ENCODE results near the gene ETFDH.
"Not testable (repeated sequence)": the region's sequence is repeated elsewhere in the genome, so short reads cannot be mapped to it uniquely, and the experiment has no call there.

ETFDH gene

GRCh38 chr4:158671915-158672806, at the start of gene ETFDH:
ETFDH (plus strand) TSS chr4:158672296; CDS start chr4:158672457, 161 bp downstream.
- DNase-seq = peak; percentile 99

GRCh38 chr4:158624889-158625478, 47.1 kb upstream of the ETFDH start:
- peak; percentile 32 for DNase-seq

GRCh38 chr4:158625544-158625943, 46.6 kb upstream of the ETFDH start:
- no peak for DNase-seq

- DNase-seq = no peak
Measured at GRCh38 chr4:158630893-158631292, 41.2 kb upstream of the ETFDH start.

- no peak for DNase-seq
Measured at GRCh38 chr4:158636619-158637018, 35.5 kb upstream of the ETFDH start.

GRCh38 chr4:158644356-158644755, 27.7 kb upstream of the ETFDH start:
- DNase-seq = no peak

GRCh38 chr4:158644760-158645159, 27.3 kb upstream of the ETFDH start:
- no peak for DNase-seq

- no peak for DNase-seq
Measured at GRCh38 chr4:158649111-158649680, 22.9 kb upstream of the ETFDH start.

- DNase-seq = peak; percentile 5
Measured at GRCh38 chr4:158652920-158653319, 19.2 kb upstream of the ETFDH start.

GRCh38 chr4:158656439-158656838, 15.7 kb upstream of the ETFDH start:
- DNase-seq = no peak

GRCh38 chr4:158657291-158657690, 14.8 kb upstream of the ETFDH start:
- DNase-seq = no peak

- not testable (repeated sequence) for DNase-seq
Measured at GRCh38 chr4:158663255-158663654, 8.8 kb upstream of the ETFDH start.

- DNase-seq = not testable (repeated sequence)
Measured at GRCh38 chr4:158663707-158664625, 8.1 kb upstream of the ETFDH start.

GRCh38 chr4:158664806-158665205, 7.3 kb upstream of the ETFDH start:
- DNase-seq = no peak

- DNase-seq = no peak
Measured at GRCh38 chr4:158666892-158667291, 5.2 kb upstream of the ETFDH start.

- DNase-seq = peak; percentile 39
Measured at GRCh38 chr4:158667651-158668198, 4.4 kb upstream of the ETFDH start.

- DNase-seq = no peak
Measured at GRCh38 chr4:158669310-158669709, 2.8 kb upstream of the ETFDH start.

- DNase-seq = peak; percentile 64
Measured at GRCh38 chr4:158670975-158671664, 976 bp upstream of the ETFDH start.

GRCh38 chr4:158671665-158671914, 506 bp upstream of the ETFDH start, which contains the start of gene C4orf46:
C4orf46 (minus strand) TSS chr4:158671887; CDS start chr4:158671801, 86 bp downstream.
- no peak for DNase-seq

GRCh38 chr4:158673633-158674032, 1.5 kb downstream of the ETFDH start:
- DNase-seq = no peak

- no peak for DNase-seq
Measured at GRCh38 chr4:158676076-158676475, 4.0 kb downstream of the ETFDH start.

GRCh38 chr4:158678767-158679166, 6.7 kb downstream of the ETFDH start:
- no peak for DNase-seq

Measured in CD4-positive, alpha-beta T cell treated with Interleukin-10 for 1 hour (primary cell).